Mucosa of descending colon (tissue), 3 donors: Measurements from ENCODE around the gene CLEC2D. TPM values are rescaled to one million over a fixed set of nuclear protein-coding genes. Genes with fewer than 3 reads are reported as not detected.
"Not testable (repeated sequence)": the region's sequence is repeated elsewhere in the genome, so short reads cannot be mapped to it uniquely, and the experiment has no call there.

Experiments used
- ATAC-seq: fragments of 200-7000 bp; cut with Tn5 transposase; one replicate; pipeline ENCODE4 v1.9.1; 2020; ENCODE audit warnings: mild to moderate bottlenecking, moderate library complexity
- DNase-seq, 3 donors: peaks; one replicate each; pipeline ENCODE4 v3.0.0-alpha.2; 2020
- H3K36me3 ChIP-seq: fragments of 200-600 bp; one replicate; pipeline ENCODE4 v1.8.0; 2021; ENCODE audit warnings: low read depth, mild to moderate bottlenecking
- H3K4me1 ChIP-seq: fragments of 200-600 bp; one replicate; pipeline ENCODE4 v1.8.0; 2021; ENCODE audit warnings: low read depth, mild to moderate bottlenecking
- H3K4me3 ChIP-seq: fragments of 200-600 bp; one replicate; pipeline ENCODE4 v1.8.0; 2021; ENCODE audit warnings: mild to moderate bottlenecking
- H3K9me3 ChIP-seq: fragments of 200-600 bp; one replicate; pipeline ENCODE4 v1.8.0; 2021; ENCODE audit warnings: mild to moderate bottlenecking
- intact Hi-C, 2 donors: fragments of 100-400 bp; cut with DNase I in 1 of 2; cut with micrococcal nuclease in 1 of 2; formaldehyde crosslinking; loops; one replicate each; pipeline versions ENCODE4 v1.11.0 to v1.11.1; 2022; cut with DNase I, micrococcal nuclease
- total RNA-seq, 3 donors: library from RNA; stranded (reverse); fragmentation: NEBNext Ultra II Directional in 2 of 3; extraction: Animal tissue kit (Norgen Biotek cat#: 25700) in 2 of 3; gene quantifications; one replicate each; pipeline versions ENCODE4 v1.2.1 to v1.2.4, GENCODE V29; 2021 to 2023
- TF ChIP-seq, protein P1 (sequence below): fragments of 200-600 bp; IDR thresholded peaks from one replicate; pipeline ENCODE4 v1.8.0; 2022; ENCODE audit warnings: antibody characterized with exemption, mild to moderate bottlenecking
- donor health status: DM: no; HTN: no; CAD: no; lungs with moderate emphysema.
- donor health status: DM: no; HTN: no; CAD: no.
- donor health status: DM: no; HTN: yes; CAD: no.

The CLEC2D gene
- total RNA-seq, 3 donors from 2014 or later, result 7.1 to 10.1 (median 7.2) TPM

DNA sequence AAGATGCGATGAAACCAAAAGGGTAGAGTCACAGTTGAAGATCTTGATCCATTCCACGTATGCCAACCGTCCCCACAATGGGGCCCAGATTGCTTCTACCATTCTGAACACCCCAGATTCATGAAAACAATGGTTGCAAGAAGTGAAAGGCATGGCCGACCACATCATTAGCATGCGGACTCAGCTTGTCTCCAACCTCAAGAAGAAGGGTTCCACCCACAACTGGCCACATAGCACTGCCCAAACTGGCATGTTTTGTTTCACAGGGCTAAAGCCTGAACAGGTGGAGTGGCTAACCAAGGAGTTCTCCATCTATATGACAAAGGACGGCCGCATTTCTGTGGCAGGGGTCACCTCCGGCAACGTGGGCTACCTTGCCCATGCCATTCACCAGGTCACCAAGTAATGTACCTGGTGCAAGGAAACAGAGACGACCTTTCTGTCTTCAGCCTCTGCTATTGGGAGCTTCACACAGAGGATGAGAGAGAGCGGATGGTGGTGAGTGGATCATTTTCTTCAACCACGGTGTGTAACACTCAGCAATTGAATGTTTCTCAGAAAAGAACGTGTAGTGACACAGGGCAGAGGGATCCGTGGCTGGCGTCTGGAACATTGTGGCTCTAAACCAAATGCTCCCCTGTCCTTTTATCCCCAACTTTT, 26.8 kb upstream of the CLEC2D start:
- Histone ChIP-seq H3K9me3 (no peaks in the 10 kb centered on the region), H3K4me3 (no peak overlapping the region), H3K36me3 (no peaks in the 10 kb centered on the region), H3K4me1 (no peaks in the 10 kb centered on the region)
- intact Hi-C loops, result no loop called here
- peak; percentile 43 for ATAC-seq
- TF ChIP-seq, protein P1, sequence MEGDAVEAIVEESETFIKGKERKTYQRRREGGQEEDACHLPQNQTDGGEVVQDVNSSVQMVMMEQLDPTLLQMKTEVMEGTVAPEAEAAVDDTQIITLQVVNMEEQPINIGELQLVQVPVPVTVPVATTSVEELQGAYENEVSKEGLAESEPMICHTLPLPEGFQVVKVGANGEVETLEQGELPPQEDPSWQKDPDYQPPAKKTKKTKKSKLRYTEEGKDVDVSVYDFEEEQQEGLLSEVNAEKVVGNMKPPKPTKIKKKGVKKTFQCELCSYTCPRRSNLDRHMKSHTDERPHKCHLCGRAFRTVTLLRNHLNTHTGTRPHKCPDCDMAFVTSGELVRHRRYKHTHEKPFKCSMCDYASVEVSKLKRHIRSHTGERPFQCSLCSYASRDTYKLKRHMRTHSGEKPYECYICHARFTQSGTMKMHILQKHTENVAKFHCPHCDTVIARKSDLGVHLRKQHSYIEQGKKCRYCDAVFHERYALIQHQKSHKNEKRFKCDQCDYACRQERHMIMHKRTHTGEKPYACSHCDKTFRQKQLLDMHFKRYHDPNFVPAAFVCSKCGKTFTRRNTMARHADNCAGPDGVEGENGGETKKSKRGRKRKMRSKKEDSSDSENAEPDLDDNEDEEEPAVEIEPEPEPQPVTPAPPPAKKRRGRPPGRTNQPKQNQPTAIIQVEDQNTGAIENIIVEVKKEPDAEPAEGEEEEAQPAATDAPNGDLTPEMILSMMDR, result no peak
- peak in 1 of 3 donors; percentile 21 for DNase-seq

DNA sequence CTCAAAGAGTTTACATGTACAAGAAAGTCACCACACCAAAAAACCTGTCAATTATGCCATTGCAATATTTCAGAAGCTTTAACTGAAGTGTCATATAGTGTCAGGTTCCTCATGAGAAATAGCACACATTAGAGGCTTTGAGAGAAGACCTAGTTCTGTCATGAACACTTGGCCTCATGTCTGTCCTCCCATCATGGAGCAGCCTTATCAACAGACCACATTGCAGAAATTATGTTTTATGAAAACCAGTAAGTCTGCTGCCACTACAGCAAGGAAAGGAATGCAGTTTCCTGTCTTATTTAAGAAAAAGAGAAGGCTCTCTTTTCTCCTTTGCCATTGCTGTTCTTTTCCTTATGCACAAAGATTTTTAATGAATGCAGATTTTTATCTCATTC, 26.2 kb upstream of the CLEC2D start:
- no peaks in the 10 kb centered on the region for H3K9me3 ChIP-seq
- no peaks in the 10 kb centered on the region for H3K4me1 ChIP-seq

DNA sequence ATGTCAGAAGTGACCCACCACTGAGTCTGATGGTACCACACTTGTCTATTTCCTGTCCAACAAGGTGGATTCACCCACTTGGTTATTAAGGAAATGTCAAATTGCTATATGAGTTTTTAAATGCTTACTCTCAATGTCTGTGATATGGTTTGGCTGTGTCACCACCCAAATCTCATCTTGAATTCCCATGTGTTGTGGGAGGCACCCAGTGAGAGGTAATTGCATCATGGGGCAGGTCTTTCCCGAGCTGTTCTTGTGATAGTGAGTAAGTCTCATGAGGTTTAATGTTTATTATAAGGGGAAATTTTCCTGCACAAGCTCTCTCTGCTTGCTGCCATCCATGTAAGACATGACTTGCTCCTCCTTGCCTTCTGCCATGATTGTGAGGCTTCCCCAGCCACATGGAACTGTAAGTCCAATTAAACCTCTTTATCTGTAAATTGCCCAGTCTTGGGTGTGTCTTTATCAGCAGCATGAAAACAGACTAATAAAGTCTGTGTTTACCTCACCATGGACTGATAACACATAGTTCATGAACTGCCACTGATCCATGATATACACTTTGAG, 24.4 kb upstream of the CLEC2D start:
- ATAC-seq, H3K36me3 ChIP-seq, intact Hi-C loops, H3K4me3 ChIP-seq, H3K4me1 ChIP-seq, DNase-seq, H3K9me3 ChIP-seq: not testable (repeated sequence)

More for the DNA sequence above, 26.2 kb upstream of the CLEC2D start:
- DNase-seq (no peak), ATAC-seq (no peak)
- TF ChIP-seq, protein P1, result no peak
- no peak overlapping the region for H3K4me3 ChIP-seq
- intact Hi-C loops, result no loop called here
- no peaks in the 10 kb centered on the region for H3K36me3 ChIP-seq

DNA sequence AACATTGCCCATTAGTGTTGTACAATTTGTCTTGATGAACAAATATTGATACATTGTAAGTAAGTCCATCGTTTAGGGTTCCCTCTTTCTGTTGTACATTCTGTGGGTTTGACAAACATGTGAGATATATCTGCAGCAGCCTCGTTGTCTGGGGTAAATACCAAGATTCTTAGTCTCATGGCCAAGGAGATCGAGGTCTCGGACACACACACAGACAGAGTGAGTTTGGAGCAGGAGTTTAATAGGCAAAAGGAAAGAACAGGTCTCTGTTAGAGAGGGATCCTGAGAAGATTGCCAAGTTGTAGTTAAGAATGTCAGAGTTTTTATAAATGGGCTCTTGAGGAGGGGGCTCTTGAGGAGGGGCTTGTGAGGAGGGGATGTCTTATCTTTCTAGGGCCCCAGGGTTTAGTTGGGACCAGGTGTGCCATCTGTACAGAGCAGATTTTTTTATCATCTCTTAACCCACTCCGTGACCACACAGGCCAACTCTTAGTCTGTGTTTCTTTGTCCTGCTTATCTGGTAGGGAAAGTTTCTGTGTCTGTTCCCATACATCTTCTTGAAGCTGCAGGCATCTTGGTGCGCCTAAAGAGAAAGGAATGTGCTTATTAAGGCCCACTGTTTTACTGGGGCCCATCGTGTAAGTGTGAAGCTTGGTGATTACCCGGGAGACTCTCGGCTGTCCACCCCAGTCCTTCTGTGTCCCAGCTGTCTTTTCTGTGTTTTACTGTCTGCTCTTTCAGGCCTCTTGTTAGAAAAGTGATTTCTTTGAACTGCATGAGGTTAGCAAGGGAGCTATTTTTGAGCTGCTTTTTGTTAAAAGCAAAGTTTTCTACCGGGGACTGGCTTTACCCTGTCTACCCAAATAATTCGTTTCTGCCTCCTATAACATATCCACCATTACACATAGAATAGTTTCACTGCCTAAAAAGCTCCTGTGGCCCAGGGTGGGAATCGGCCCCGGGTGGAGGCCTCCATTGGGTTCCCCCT, 22.4 kb upstream of the CLEC2D start:
- intact Hi-C loops, result no loop called here
- Histone ChIP-seq H3K4me3 (no peak overlapping the region), H3K4me1 (no peaks in the 10 kb centered on the region), H3K36me3 (no peaks in the 10 kb centered on the region), H3K9me3 (no peaks in the 10 kb centered on the region)
- TF ChIP-seq, protein P1, result no peak
- DNase-seq, result no peak
- ATAC-seq, result peak; percentile 1

DNA sequence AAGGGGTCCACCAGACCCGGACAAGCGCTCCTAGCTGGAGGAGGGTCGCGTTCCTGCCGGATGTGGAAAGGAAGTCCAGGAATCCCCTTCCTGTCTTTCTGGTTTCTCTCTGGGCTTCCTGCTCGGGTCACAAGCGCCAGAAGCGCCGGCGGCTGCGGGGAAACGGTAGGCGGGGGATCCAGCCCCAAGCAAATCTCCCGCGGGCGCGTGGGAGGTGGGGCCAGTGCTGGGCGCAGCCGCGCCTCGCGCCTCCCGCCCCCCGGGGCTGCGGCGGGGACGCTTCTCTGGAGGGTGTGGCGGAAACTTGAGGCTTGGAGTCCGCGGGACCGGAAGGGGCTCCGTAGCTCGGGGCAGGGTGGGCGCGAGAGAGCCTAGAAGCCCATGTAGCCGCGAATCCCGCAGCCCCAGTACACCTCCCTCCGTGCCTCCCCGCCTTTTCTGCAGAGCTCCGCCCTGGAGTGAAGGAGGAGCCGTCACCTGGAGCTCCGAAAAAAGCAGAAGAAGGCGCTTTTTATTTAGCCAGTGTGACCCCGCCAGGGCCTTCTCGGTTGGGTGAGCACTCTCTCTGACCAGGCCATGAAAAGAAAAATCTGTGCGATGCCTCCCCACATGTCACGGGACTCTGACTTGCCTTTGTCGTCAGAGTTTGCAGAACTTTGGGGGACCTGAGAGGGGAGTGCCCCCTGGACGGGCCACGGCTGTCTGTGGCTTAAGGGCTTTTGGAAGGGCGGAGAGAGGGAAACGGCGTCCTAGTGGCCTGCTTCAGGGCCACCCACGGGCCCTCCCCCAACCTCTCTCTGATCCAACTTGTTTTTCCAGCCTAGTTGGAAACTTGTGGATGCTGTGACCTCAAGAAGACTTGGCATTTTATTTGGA, 21.4 kb upstream of the CLEC2D start:
- Histone ChIP-seq H3K9me3 (no peaks in the 10 kb centered on the region), H3K4me3 (peak overlapping the region; percentile 35), H3K4me1 (no peaks in the 10 kb centered on the region), H3K36me3 (no peaks in the 10 kb centered on the region)
- DNase-seq, result peak; percentile 84 to 95 (median 89)
- peak; percentile 91 for ATAC-seq
- TF ChIP-seq, protein P1, result no peak
- intact Hi-C loops, result no loop called here
